ENCODE results near the gene DPP10.

DPP10 gene

GRCh38 chr2:115443539-115444185 lies 1001.2 kb downstream of the DPP10 start:
- H3K4me3 ChIP-seq (ENCODE audit: low read depth, low read length): no peak overlapping the region
- ChIA-PET CTCF (no interaction called here), POLR2A (no interaction called here)
- TF ChIP-seq, protein P1, sequence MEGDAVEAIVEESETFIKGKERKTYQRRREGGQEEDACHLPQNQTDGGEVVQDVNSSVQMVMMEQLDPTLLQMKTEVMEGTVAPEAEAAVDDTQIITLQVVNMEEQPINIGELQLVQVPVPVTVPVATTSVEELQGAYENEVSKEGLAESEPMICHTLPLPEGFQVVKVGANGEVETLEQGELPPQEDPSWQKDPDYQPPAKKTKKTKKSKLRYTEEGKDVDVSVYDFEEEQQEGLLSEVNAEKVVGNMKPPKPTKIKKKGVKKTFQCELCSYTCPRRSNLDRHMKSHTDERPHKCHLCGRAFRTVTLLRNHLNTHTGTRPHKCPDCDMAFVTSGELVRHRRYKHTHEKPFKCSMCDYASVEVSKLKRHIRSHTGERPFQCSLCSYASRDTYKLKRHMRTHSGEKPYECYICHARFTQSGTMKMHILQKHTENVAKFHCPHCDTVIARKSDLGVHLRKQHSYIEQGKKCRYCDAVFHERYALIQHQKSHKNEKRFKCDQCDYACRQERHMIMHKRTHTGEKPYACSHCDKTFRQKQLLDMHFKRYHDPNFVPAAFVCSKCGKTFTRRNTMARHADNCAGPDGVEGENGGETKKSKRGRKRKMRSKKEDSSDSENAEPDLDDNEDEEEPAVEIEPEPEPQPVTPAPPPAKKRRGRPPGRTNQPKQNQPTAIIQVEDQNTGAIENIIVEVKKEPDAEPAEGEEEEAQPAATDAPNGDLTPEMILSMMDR (IDR thresholded peaks at IDR 0.05; ENCODE audit: insufficient read depth, low read length, missing control alignments): no peak
- no peak for DNase-seq (ENCODE audit: low read depth, low spot score)

DNA sequence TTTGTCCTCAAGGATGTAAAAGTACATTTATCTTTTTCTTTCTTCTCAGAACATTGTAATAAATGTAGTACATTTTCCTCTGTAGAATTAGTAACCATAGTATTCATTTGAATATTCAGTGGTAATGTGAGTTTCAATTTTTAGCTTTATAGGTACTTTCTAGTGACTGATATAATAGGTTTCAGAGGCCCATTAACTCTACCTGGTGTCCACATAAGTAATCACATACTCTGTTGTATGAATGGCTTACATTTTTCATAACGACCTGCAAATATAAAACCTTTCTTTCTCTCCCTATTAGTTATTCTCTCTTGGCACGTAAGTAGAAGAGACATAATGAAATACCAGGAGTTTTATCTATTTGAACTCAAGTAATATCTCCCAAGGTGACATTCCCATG lies 1017.6 kb downstream of the DPP10 start:
- no peak for DNase-seq (ENCODE audit: low read depth, low spot score)
- H3K4me3 ChIP-seq (ENCODE audit: low read depth, low read length): no peak overlapping the region
- TF ChIP-seq, protein P1 (IDR thresholded peaks at IDR 0.05; ENCODE audit: insufficient read depth, low read length, missing control alignments): no peak
- ChIA-PET CTCF (no interaction called here), POLR2A (no interaction called here)

- TF ChIP-seq, protein P1 (IDR thresholded peaks at IDR 0.05; ENCODE audit: insufficient read depth, low read length, missing control alignments): no peak
- POLR2A ChIA-PET: no interaction called here
- CTCF ChIA-PET: no interaction called here
- no peak for DNase-seq (ENCODE audit: low read depth, low spot score)
- no peak overlapping the region for H3K4me3 ChIP-seq (ENCODE audit: low read depth, low read length)
These were observed 1038.3 kb downstream of the DPP10 start for GRCh38 chr2:115480741-115481140.

- CTCF ChIA-PET: no interaction called here
- POLR2A ChIA-PET: no interaction called here
- no peak overlapping the region for H3K4me3 ChIP-seq (ENCODE audit: low read depth, low read length)
- DNase-seq (ENCODE audit: low read depth, low spot score): no peak
- TF ChIP-seq, protein P1 (IDR thresholded peaks at IDR 0.05; ENCODE audit: insufficient read depth, low read length, missing control alignments): no peak
These were observed 1039.4 kb downstream of the DPP10 start for GRCh38 chr2:115481842-115482241.

DNA sequence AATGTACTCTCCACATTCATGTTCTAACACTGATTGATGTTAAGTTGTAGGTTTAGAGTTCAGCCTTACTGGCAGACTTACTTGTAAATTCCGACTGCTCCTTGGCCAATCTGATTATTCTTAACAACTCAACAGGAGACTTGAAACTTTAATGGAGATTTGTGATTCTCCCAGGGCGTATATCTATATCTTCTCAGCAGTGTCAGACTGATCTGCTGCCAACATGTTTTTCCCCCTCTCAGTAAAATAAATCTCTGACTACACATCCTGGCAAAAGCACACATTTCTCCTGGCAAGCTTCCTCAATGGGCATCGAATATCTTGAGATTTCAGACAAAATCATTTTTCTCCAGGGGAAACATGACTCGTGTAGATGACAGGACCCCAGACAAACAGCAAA lies 1041.2 kb downstream of the DPP10 start:
- ChIA-PET CTCF (no interaction called here), POLR2A (no interaction called here)
- H3K4me3 ChIP-seq (ENCODE audit: low read depth, low read length): no peak overlapping the region
- DNase-seq (ENCODE audit: low read depth, low spot score): no peak
- TF ChIP-seq, protein P1 (IDR thresholded peaks at IDR 0.05; ENCODE audit: insufficient read depth, low read length, missing control alignments): no peak

GRCh38 chr2:115484486-115484885 lies 1042.0 kb downstream of the DPP10 start:
- ChIA-PET CTCF (no interaction called here), POLR2A (no interaction called here)
- no peak for DNase-seq (ENCODE audit: low read depth, low spot score)
- no peak overlapping the region for H3K4me3 ChIP-seq (ENCODE audit: low read depth, low read length)
- TF ChIP-seq, protein P1 (IDR thresholded peaks at IDR 0.05; ENCODE audit: insufficient read depth, low read length, missing control alignments): no peak

Measured in AG04449 (cell line).